GM11168 (cell line): Measurements from ENCODE around the gene AUP1.

Source experiments
- in situ Hi-C: fragments of 300-500 bp; cut with MboI; formaldehyde crosslinking; loops from one replicate; pipeline ENCODE4 v1.12.0; 2022; ENCODE audit warnings: low sequenced_read_pairs; ENCODE audit not compliant: unreplicated experiment

AUP1 gene

DNA sequence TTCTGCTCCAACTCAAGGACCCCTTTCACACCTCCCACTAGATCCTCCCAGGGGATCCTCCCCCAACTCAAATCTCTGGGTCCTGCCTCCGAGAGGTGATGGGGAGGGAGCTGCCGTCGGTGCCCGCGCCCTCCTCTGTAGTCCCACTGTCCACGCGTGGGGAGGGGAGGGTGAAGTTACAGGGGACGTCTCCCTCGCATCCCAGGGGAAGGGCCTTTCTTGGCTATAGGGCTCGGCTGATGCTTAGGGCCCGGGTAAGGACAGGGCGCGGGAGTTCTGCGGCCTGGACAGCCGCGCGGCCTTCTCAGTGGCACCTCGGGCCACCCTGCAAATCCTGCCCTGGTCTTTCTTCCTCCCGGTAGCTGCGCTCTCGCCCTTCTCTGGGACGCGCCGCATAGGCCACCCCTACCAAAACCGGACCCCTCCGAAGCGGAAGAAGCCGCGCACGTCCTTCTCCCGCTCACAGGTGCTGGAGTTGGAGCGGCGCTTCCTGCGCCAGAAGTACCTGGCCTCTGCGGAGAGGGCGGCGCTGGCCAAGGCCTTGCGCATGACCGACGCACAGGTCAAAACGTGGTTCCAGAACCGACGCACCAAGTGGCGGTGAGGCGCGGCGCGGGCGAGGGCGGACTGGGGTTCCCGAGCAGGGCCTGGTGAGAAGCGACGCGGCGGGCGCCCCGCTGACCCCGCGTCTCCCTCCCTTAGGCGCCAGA lies 14.1 kb downstream of the AUP1 start:
- in situ Hi-C loops = no loop called here

DNA sequence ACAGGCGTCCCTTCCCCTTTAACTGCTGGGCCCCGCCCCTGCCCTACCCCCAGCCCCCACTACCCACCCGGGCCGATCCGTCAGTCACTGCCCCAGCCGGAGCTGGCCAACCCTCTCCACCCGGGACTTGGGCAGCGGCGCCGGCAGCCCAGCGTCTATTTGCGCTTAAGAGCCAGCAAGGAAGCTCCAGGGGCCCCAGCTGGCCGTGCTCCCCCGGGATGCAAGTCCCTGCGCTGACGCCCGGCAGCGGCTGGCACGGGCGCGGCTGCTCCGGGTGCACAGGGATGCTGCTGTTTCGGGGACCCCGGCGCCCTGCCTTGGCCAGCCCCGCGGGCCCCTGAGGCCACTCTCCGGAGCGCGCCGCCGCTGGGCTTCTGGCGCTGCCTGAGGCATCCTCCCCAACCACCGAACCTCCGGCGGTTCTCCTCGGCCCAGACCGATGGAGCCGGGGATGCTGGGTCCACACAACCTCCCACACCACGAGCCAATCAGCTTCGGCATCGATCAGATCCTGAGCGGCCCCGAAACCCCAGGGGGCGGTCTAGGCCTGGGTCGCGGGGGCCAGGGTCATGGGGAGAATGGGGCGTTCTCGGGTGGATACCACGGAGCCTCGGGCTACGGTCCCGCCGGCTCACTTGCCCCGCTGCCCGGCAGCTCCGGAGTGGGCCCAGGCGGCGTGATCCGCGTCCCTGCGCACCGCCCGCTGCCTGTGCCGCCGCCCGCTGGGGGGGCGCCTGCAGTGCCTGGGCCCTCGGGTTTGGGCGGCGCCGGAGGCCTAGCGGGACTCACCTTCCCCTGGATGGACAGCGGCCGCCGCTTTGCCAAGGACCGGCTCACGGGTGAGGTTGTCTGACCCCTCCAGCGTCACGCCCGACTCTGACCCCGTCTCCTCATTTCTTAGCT lies 14.9 kb downstream of the AUP1 start, which contains the start of gene TLX2:
TSS of gene TLX2 (plus strand) at position 83 of the 903 bp plus-strand sequence. CDS start at position 440, 357 bp downstream.
- in situ Hi-C loops = no loop called here

DNA sequence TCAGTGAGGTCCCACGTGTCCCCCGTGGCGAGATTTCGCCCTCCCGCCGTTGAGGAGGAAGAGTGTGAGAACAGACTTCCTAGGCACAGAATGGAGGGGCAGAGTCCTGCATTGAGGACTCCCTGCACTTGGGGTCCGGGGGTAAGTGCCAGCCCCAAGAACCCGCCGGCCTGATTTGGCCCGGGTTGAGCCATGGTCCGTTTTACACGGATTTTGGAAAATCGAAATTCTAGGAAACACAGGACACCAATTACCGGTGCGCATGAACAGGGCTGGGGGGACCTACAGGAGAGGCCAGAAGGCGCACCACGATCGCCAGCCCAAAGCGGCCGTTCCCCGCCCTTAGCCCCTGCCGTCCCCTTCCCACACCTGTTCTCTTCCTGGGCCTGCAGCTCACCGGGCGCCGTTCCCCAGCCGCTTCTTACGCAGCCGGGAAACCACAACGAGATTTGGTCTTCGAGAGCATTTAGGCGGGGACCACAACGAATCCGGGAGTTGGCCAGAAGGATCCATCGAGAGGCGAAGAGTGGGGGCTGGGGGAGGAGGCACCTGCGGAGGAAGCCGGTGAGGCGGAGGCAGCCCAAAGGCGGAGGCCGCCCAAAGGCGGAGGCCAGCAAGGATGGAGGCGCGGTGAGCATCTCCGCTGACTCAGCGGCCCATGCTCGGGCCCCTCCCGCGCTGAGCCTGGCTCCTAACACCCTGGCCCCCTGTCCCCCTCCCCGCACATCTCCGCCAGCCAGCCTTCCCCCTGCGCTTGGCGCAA lies 15.7 kb downstream of the AUP1 start:
- in situ Hi-C loops = no loop called here

DNA sequence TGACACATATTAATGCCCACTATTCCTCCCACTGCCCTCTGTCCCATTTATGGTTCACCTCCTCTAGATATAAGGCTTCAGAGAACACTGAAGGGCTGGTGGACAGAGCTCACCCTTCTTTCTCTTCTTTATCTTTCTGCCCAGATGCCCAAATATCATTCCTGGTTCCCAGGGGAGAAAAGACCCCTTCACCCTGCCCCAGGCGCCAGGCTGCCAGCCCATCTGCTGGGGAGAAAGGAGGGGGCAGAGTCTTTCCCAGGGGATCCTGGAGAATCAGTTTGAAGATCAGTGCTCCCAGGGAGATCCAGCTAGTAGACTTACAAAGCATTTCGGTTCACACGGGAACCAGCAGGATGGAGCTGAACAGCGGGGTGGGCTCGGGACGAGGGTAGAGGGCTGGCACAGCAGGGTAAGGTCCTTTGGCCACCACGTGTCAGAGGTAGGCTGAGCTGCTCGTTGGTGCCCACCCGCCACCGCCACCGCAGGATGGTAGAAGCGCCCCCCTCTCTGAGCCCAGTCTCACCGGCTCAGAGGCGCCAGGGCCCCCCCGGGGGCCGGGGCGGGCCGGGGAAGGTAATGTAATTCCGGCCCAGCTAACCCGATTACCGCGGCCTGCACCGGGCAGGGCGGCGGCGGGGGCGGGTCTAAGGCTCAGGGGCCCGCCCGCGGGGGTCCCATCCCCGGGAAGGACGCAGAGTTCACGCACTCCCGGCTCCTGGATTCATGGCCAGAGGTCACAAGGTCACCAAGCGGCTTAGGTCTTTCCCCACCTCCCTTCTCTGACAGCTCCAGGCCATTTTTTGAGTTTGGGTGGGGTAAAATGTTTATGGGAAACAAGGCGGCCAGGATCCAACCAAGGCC lies 16.5 kb downstream of the AUP1 start:
- in situ Hi-C loops = no loop called here

DNA sequence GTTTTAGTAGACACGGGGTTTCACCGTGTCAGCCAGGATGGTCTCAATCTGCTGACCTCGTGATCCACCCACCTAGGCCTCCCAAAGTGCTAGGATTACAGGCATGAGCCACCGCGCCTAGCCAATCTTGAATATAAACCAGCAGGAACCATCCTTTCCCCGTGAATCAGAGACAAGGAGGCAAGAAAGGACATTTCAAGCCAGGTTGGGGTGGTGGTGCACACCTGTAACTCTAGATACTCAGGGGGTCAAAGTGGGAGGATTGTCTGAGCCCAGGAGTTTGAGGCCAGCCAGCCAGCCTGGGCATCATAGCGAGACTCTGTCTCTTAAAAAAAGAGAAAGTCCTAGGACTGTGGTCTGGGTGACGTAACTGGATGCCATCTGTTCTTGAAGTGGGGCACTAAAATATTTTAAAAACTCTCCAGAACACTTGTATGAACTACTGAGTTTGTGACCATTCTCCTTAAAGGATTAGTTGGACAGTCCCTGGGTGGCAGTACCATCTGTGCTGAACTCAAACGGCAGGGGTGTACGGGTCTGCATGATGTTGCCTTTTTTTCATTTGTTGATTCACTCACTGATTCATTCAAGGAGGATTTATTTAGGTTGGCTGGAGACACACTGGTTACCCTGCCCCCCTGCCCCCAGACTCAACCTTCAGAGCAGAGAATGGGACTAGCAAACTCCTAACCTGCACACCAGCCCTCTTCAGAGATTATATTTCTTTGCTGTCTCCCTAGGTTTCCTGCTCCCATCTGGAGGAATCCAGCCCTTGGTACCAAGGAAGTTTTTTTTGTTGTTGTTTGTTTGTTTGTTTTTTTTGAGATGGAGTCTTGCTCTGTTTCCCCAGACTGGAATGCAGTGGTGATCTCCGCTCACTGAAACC lies 18.2 kb downstream of the AUP1 start:
- in situ Hi-C loops = no loop called here

DNA sequence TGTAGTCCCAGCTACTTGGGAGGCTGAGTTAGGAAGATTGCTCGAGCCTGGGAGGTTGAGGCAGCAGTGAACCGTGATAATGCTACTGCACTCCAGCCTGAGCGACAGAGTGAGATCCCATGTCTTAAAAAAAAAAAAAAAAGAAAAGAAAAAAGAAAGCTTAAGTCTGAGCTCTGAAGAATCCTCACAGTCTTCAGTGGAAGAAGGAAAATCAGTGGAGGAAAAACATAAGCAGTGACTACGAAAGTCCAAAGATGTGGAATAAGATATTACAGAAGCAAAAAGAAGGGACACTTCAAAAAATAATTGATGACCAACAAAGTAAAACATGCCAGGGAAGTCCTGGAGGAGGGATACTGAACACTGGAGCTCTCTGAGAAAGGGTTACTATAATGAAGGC lies 19.2 kb downstream of the AUP1 start:
- in situ Hi-C loops = no loop called here

DNA sequence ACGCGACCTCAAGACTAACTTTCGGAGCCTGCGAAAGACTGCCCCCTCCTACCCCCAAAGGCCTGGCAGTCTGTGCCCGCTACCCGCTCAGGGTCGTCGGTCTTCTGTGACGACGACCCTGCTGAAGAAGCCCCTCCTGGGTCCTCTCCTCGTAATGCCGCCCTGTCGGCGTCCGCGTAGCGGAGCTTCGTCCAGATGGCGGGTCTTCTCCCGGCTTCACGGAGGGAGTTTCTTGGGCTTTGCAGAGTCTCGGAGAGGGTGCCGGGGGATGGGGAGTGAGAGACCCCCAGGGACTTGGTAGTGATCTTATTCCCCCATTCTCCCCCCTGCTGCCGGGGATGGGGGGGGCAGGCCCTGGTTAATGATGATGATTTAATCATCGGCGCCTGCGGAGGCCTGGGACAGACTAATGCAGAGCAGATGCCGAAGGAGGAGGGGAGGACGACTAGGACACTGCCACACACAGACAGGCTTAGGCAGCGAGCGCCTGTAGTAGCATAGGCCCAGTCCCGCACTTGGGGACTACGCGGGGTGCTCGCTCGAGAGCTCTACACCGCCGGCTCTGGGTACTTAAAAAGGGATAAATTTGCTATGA lies 21.5 kb downstream of the AUP1 start:
- in situ Hi-C loops = no loop called here

DNA sequence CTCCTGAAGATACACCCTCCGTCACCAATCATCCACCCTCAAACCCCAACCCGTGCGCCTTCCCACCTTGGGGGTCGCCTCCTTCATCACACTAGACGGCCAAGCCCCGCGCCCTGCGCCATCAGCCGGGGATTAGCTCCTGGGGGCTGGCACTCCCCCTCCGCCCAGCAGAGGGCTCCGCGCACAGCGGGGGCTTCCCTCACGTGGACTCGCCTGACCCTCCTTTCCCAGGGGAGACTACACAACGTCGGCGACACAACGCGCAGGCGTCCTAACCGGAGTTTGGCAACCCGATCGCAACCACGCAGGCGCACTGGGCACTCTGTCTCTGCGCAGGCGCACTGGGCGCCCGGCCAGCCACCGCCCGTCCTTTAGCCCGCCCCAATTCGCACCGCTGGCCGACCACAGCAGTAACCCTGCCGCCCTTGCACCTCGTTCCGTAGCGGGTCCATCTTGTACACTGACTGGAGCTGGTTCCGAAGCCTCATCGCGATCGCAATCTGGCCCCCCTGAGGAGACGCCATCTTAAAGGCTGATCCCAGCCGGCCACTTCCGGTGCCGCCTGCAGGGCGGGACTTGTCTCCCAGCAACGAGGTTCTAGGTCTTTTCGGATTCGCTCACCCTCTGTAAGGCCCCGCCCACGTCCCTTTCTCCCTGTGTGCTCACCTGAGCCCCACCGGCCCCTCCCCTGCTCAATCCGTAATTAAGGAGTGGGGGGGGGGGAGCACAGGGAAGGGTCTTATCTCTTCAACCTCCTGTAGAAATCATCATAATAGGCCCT lies 22.2 kb downstream of the AUP1 start, which contains the start of gene PCGF1:
TSS of gene PCGF1 (minus strand) at position 551 of the 781 bp plus-strand sequence. CDS start at position 524, 27 bp downstream.
- in situ Hi-C loops = no loop called here

DNA sequence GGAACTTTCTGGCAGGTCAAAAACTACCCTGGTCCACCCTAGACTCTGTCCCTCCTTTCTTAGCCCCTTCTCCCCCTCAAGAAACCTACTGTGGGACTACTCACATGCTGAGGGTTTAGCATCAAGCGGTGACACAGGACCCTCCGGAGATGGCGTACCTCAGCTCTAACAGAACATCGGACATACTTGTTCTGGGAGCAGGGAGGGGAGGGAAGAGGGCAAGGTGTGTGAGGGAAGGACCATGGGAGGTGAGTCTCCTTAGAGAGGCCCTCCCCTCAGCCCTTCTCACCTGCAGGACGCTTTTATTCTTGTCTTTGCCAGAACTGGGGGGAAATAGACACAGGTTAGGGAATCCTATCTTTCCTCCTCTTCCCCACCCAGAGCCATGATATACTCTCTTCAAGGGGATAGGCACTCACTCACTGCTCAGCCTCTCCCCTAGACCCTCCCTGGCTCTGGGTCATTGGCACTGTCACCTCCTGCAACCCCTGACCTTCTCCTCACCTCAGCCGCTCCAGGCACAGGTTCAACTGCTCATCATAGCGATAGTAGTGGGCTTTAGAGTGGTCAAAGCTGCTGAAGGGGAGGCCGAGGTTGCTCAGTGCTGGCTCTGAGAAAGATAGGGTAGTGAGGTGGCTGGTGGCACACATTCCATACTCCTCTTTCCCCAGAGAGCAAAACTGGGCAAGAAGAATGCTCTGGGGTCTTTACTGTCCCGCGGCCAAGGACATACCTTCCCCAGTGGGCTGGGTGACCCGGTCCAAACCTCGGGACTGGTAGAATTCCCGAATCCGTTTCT lies 23.9 kb downstream of the AUP1 start:
- in situ Hi-C loops = no loop called here

DNA sequence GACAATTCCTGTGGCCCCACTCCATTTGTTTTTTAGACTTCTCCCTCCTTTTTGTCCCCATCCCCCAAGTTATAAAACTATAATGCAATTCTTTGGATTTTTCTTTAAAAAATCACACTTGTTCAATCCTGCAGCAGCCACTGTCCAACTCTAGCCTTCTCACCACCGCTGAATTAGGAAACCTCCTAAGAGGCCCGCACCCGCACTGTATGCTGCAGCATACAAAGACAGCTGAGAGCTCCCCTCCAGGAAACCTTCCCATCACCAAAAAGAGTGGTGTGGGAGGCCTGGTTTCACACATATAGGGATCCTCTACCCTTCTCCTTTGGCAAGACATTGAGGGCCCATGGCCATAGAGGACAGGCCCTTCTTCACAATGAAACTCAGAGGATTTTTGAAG lies 24.9 kb downstream of the AUP1 start:
- in situ Hi-C loops = no loop called here

DNA sequence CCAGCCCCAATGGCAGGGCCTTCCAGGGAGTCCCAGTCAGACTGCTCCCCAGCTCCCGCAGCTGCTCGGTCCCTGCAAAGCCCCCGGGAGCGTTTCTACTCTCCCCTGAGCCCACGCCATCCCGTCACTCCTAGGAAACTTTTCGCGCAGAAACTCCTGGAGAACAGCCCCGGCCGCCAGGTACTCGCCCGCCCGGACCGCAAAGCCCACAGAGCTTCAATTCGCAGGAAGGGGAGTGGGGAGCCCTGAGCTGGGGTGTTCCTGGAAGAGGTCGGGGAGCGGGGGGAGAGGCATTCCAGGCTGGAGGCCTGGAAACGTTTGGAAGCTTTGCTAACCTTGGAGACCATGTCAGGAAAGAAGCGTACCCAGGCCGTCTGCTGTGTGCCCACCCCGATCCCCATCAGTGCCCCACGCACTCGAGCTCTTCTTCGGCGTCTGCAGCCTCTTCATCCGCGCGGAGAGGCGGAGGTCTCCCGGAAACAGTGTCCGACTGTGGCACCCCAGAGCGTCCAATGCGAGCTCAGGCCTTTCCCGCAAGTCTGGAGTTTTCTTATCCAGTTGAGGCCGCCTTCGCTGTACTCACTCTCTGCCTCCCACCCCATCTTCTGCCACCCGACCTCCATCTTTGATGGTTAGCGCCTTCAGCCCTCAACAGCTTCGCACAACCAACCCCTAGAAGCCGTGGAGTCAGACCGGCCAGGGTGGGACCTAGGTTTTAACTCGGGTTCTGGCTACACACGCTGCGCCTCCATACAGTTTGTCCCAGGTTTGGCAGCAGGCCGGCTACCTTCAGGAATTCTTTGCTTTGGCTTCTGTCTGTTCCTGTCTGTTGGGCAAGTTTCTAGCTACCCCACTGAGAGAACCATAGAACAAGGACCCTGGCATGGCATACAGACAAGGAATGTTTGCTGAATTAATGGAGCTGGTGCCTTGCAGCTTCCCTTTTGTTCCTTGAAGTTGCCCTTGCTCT lies 25.7 kb downstream of the AUP1 start:
- in situ Hi-C loops = no loop called here

DNA sequence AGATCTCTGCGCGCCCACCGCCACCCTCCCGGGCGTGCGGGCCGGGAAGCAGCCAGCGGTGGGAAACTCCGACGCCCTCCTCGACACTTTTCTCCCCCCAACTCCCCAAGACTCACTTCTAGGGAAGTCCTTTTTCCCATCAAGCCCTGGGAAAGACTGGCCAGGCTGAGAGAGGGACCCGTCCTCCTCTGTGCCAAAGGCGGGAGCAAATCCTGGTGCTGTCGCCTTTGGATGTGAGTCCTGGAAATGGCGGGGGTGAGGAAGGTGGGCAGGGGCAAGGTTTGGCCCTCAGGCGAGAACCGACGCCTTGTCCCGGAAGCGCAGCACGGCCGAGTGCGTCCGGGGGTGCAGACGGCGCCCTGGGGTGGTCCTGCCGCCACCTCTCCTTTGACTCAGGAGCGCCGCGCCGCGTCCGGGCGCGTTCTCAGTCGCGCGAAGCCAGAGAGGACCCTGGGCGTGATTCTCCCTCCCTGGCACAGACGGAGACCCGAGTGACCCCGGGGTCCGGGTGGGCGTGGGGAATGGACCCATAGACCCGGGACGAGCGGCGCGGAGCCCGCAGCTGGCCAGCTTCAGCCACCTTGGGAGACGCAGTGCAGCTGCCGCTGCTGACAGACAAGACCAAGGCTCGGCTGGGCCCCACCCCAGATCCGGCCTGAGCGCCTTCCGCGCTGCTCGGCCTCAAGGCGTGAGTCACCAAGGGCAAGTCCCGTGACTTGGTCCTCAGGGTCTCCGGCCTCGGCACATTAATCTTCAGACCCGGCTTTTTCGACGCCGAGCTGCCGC lies 26.6 kb downstream of the AUP1 start:
- in situ Hi-C loops = no loop called here

DNA sequence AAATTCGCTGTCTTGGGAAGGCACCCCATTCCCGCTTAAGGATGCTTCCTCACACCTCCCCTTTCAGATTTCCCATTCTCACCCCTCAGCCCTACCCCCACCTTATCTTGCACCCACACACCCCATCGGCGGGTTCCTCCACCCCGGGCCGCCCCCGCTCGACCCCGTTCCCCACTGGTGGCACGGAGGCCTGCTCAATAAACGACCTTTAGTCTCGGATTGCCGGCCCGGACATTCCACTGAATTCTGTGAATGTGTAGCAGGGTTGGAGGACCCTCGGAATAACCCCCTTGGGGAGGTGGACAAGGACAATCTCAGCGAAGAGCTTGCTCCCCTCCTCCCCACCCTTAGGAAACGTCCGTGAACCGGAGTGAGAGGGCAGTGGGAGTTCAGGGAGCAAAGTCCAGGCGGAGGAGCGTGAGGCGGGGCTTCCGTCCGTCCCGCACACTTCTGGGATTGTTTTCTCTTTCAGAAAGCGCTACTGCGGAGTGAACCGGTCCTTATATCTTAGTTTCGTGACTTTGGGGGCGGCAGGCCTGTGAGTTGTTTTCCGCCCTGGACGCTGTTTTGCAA lies 27.3 kb downstream of the AUP1 start:
- in situ Hi-C loops = no loop called here

DNA sequence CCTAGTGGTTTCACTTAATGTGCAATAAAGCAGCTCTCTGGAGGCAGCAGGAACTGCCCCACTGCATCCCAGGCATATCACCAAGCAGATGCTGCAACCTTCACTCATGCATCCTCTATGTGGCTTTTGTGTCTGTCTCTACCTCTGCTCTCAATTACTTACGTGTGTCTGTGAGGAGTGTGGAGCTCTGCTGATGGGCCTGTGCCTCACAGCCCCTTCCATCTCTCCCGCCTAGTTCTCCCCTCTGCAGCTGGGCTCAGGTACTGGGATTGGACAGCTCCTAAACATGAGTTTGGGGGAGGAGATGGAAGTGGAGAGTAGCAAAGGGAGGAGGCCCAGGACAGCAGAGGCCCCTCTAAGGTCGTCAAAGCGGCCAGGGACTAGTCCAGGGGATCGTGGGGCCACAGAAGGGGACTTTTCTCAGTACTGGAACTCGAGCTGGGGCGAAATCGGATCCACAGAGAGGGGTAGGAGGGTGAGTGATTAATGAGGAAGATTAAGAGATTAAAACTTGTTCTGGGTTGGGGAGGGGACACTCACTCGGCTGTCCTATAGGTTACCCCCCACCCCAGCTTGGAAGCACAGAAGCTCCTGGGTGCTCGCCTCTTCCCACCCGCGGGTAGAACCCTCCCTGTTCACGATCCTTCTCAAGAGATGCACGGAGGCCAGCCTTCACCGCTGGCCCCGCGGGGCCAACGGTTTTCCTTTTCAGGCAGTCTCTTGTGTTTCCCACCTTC lies 28.0 kb downstream of the AUP1 start:
- in situ Hi-C loops = no loop called here
